ENCODE data around the gene TMEM178A. TPM values are rescaled to one million over a fixed set of nuclear protein-coding genes. Genes with fewer than 3 reads are reported as not detected.

The TMEM178A gene
- total and polyA plus RNA-seq, 2 of the 4 experiments (the other 2 are of a cell fraction): 0.18 to 1.8 TPM

DNA sequence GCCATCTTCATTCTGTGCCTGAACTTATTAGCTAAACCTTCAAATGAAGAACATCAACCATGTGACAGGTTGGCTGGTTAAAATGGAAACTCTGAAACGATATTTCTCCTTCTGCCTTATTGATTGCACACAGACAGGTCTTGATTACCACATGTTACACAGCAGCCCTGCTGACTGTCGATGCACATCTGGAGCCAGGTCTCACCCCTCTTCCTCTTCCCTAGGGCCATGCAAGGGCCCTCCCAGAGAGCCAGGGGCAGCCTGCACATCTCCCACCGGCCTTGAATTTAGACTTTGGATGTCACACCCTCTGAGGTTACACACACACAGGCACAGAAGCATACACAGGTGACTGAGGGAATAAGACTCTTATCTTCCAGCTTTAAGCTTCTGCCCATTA lies 45.1 kb downstream of the TMEM178A start:
- Histone ChIP-seq H3K9me3 (ENCODE audit: control insufficient read depth, insufficient read depth, low read length) (no peaks in the 10 kb centered on the region), H4K91ac (ENCODE audit: insufficient read depth, low read depth, low read length) (no peak overlapping the region), H3K23ac (ENCODE audit: low read depth, low read length) (no peak overlapping the region), H2AK5ac (ENCODE audit: low read depth, low read length) (no peak overlapping the region), H2AFZ (replicated peaks; ENCODE audit: low read length, poor library complexity) (no peak overlapping the region), H3K9ac (ENCODE audit: low read depth, low read length) (no peak overlapping the region), H3K14ac (replicated peaks; ENCODE audit: low read depth, low read length) (no peak overlapping the region), H3K79me1 (ENCODE audit: low read depth in 1 of 2, low read length in 2 of 2) (no peaks in the 10 kb centered on the region), H3K27me3 (ENCODE audit: control insufficient read depth, insufficient read depth, low read length) (no peaks in the 10 kb centered on the region), H2BK5ac (ENCODE audit: low read depth, low read length, poor library complexity, severe bottlenecking) (no peak overlapping the region), H3K56ac (ENCODE audit: extremely low read depth, insufficient read depth, low read length) (no peak overlapping the region), H3K4ac (ENCODE audit: low read depth, low read length) (no peak overlapping the region), H2BK120ac (ENCODE audit: low read depth, low read length) (no peak overlapping the region), H3K9me1 (ENCODE audit: insufficient read depth, low read length) (no peaks in the 10 kb centered on the region), H2BK20ac (ENCODE audit: low read depth, low read length) (no peak overlapping the region), H3K4me2 (ENCODE audit: low read depth, low read length) (no peak overlapping the region), H2AK9ac (replicated peaks; ENCODE audit: low read depth, low read length, poor library complexity) (no peak overlapping the region), H3K36me3 (ENCODE audit: control insufficient read depth, insufficient read depth, low read length) (no peaks in the 10 kb centered on the region), H2BK15ac (ENCODE audit: low read depth, low read length) (no peak overlapping the region), H3K27ac (ENCODE audit: insufficient read depth, low read length) (no peak overlapping the region), H3K18ac (ENCODE audit: low read depth, low read length) (no peak overlapping the region), H3K4me3 (ENCODE audit: insufficient read depth, low read depth, low read length) (no peak overlapping the region), H4K8ac (ENCODE audit: low read depth in 2 of 2, low read length in 2 of 2) (no peak overlapping the region), H4K20me1 (ENCODE audit: insufficient read depth, low read length) (no peaks in the 10 kb centered on the region), H4K5ac (ENCODE audit: low read depth, low read length) (no peak overlapping the region), H3K4me1 (ENCODE audit: control insufficient read depth, insufficient read depth, low read length) (no peaks in the 10 kb centered on the region)
- WGBS, 2 experiments (ENCODE audit: extremely low coverage in 2 of 2, insufficient read length in 1 of 2): 60% methylated on average over 2 of the region's 3 CpGs; no CpG with 5 or more reads in 1 of the 2 experiments
- DNase-seq: no peak
- dilution Hi-C loops (cut with HindIII; ENCODE audit: low sequenced_read_pairs, unreplicated experiment): no loop called here
- no peak for ATAC-seq (ENCODE audit: low read depth)
- TF ChIP-seq RFX5 (IDR thresholded peaks at IDR 0.05; ENCODE audit: low read depth, low read length) (no peak), MAZ (IDR thresholded peaks at IDR 0.05; ENCODE audit: borderline replicate concordance, low read depth, low read length) (no peak), RCOR1 (IDR thresholded peaks at IDR 0.05; ENCODE audit: insufficient replicate concordance, low read length) (no peak), BHLHE40 (IDR thresholded peaks at IDR 0.05; ENCODE audit: low read depth, low read length) (no peak), FOS (IDR thresholded peaks at IDR 0.05; ENCODE audit: low read depth, low read length) (no peak), MXI1 (IDR thresholded peaks at IDR 0.05; ENCODE audit: borderline replicate concordance, low read depth, low read length) (no peak), RAD21 (IDR thresholded peaks at IDR 0.05; ENCODE audit: low read length) (no peak), MAFK (IDR thresholded peaks at IDR 0.05; ENCODE audit: low read depth, low read length) (no peak), CHD1 (IDR thresholded peaks at IDR 0.05; ENCODE audit: low read depth, low read length) (no peak), NFE2L2 (IDR thresholded peaks at IDR 0.05; ENCODE audit: low read depth, low read length) (no peak), CEBPB (IDR thresholded peaks at IDR 0.05; ENCODE audit: low read depth, low read length) (no peak)
- TF ChIP-seq, protein P1, sequence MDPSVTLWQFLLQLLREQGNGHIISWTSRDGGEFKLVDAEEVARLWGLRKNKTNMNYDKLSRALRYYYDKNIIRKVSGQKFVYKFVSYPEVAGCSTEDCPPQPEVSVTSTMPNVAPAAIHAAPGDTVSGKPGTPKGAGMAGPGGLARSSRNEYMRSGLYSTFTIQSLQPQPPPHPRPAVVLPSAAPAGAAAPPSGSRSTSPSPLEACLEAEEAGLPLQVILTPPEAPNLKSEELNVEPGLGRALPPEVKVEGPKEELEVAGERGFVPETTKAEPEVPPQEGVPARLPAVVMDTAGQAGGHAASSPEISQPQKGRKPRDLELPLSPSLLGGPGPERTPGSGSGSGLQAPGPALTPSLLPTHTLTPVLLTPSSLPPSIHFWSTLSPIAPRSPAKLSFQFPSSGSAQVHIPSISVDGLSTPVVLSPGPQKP (IDR thresholded peaks at IDR 0.05; ENCODE audit: borderline replicate concordance, low read depth, low read length): no peak
- TF ChIP-seq, protein P2, sequence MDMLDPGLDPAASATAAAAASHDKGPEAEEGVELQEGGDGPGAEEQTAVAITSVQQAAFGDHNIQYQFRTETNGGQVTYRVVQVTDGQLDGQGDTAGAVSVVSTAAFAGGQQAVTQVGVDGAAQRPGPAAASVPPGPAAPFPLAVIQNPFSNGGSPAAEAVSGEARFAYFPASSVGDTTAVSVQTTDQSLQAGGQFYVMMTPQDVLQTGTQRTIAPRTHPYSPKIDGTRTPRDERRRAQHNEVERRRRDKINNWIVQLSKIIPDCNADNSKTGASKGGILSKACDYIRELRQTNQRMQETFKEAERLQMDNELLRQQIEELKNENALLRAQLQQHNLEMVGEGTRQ (IDR thresholded peaks at IDR 0.05; ENCODE audit: low read depth, low read length): no peak
- CTCF ChIA-PET: no interaction called here
- BruUV-seq (replicated peaks): no TSS peak
- in situ Hi-C loops (cut with MboI; ENCODE audit: low sequenced_read_pairs): no loop called here
- intact Hi-C loops (cut with micrococcal nuclease): no loop called here
- POLR2A ChIA-PET (ENCODE audit: unreplicated experiment): no interaction called here

Data from IMR-90 (cell line).